ENCODE measurements around the gene HK1. TPM values are rescaled to one million over a fixed set of nuclear protein-coding genes. Genes with fewer than 3 reads are reported as not detected.
A peak's percentile ranks its signal among the peaks of the same experiment; 100 is the strongest.

HK1 gene
- total RNA-seq, 1 donor from 2014 or later: 128 TPM

GRCh38 chr10:69311309-69311708 is 33.0 kb downstream of the HK1 start:
- no peaks in the 10 kb centered on the region for H3K36me3 ChIP-seq
- no peak overlapping the region for H3K27ac ChIP-seq
- no peak for TF ChIP-seq CTCF (IDR thresholded peaks at IDR 0.05)
- H3K4me1 ChIP-seq: no peaks in the 10 kb centered on the region
- no peak for DNase-seq (ENCODE audit: low spot score in 2 of 2)
- intact Hi-C loops (cut with DNase I): no loop called here
- no peak overlapping the region for H3K4me3 ChIP-seq
- H3K27me3 ChIP-seq: no peaks in the 10 kb centered on the region
- no peaks in the 10 kb centered on the region for H3K9me3 ChIP-seq

- Histone ChIP-seq H3K36me3 (no peaks in the 10 kb centered on the region), H3K27me3 (no peaks in the 10 kb centered on the region), H3K9me3 (no peaks in the 10 kb centered on the region), H3K4me3 (no peak overlapping the region), H3K4me1 (no peaks in the 10 kb centered on the region), H3K27ac (no peak overlapping the region)
- no peak for TF ChIP-seq CTCF (IDR thresholded peaks at IDR 0.05)
- no peak for DNase-seq (ENCODE audit: low spot score in 2 of 2)
- intact Hi-C loops (cut with DNase I): no loop called here
Observed at GRCh38 chr10:69312528-69312927, 34.2 kb downstream of the HK1 start.

- TF ChIP-seq CTCF (IDR thresholded peaks at IDR 0.05): no peak
- no peak overlapping the region for H3K27ac ChIP-seq
- H3K9me3 ChIP-seq: no peaks in the 10 kb centered on the region
- peaks cover 4 to 5% of the 10 kb centered on the region in 2 donors for H3K4me1 ChIP-seq
- intact Hi-C loops (cut with DNase I): loop anchor here (5.0 kb wide), 1 partner anchor 62 kb away; no protein-coding TSS in a partner anchor
- no peak overlapping the region for H3K4me3 ChIP-seq
- H3K36me3 ChIP-seq: no peaks in the 10 kb centered on the region
- no peak for DNase-seq (ENCODE audit: low spot score in 2 of 2)
- H3K27me3 ChIP-seq: no peaks in the 10 kb centered on the region
Observed at GRCh38 chr10:69315100-69315542, 36.8 kb downstream of the HK1 start.

GRCh38 chr10:69315610-69316312 is 37.5 kb downstream of the HK1 start:
- no peaks in the 10 kb centered on the region for H3K36me3 ChIP-seq
- H3K27ac ChIP-seq: peak overlapping the region in 1 of 2 donors; percentile 99
- intact Hi-C loops (cut with DNase I): loop anchor here (5.0 kb wide), 1 partner anchor 62 kb away; no protein-coding TSS in a partner anchor
- no peak overlapping the region for H3K4me3 ChIP-seq
- peaks cover 6 to 12% of the 10 kb centered on the region in 2 donors for H3K4me1 ChIP-seq
- no peak for DNase-seq (ENCODE audit: low spot score in 2 of 2)
- no peaks in the 10 kb centered on the region for H3K27me3 ChIP-seq
- no peak for TF ChIP-seq CTCF (IDR thresholded peaks at IDR 0.05)
- no peaks in the 10 kb centered on the region for H3K9me3 ChIP-seq

- intact Hi-C loops (cut with DNase I): loop anchor here (5.0 kb wide), 1 partner anchor 61 kb away; no protein-coding TSS in a partner anchor
- Histone ChIP-seq H3K4me3 (no peak overlapping the region), H3K27ac (peak overlapping the region in 1 of 2 donors; percentile 99), H3K36me3 (no peaks in the 10 kb centered on the region), H3K27me3 (no peaks in the 10 kb centered on the region), H3K9me3 (no peaks in the 10 kb centered on the region), H3K4me1 (peaks cover 11 to 18% of the 10 kb centered on the region in 2 donors)
- no peak for TF ChIP-seq CTCF (IDR thresholded peaks at IDR 0.05)
- no peak for DNase-seq (ENCODE audit: low spot score in 2 of 2)
Observed at GRCh38 chr10:69316313-69317059, 38.2 kb downstream of the HK1 start.
